Sigmoid colon (tissue), 7 donors: ENCODE data around the gene ACOT7. TPM values are rescaled to one million over a fixed set of nuclear protein-coding genes. Genes with fewer than 3 reads are reported as not detected.
"Not testable (repeated sequence)": the region's sequence is repeated elsewhere in the genome, so short reads cannot be mapped to it uniquely, and the experiment has no call there.

Experiments
- DNase-seq: peaks from one replicate; pipeline ENCODE4 v3.0.0-alpha.2; 2019
- H3K27ac ChIP-seq, 4 donors: fragments of 200-600 bp; sonication (generic); one replicate each; pipeline ENCODE4 v1.5.1; 2016 to 2019; ENCODE audit warnings: mild to moderate bottlenecking in 1 of 4
- H3K27me3 ChIP-seq, 3 donors: fragments of 200-600 bp; sonication (generic); one replicate each; pipeline ENCODE4 v1.5.1; 2019; ENCODE audit warnings: mild to moderate bottlenecking in 1 of 3
- H3K36me3 ChIP-seq, 4 donors: fragments of 200-600 bp; sonication (generic); one replicate each; pipeline ENCODE4 v1.5.1; 2016 to 2019
- H3K4me1 ChIP-seq, 4 donors: fragments of 200-600 bp; sonication (generic); one replicate each; pipeline ENCODE4 v1.5.1; 2017 to 2019
- H3K4me3 ChIP-seq, 4 donors: fragments of 200-600 bp; sonication (generic); one replicate each; pipeline ENCODE4 v1.5.1; 2017 to 2019; ENCODE audit warnings: mild to moderate bottlenecking in 2 of 4, moderate library complexity in 1 of 4
- H3K9me3 ChIP-seq, 4 donors: fragments of 200-600 bp in 3 of 4; sonication (generic) in 3 of 4; one replicate each; pipeline versions ENCODE4 v1.5.1 to v1.6.1; 2013 to 2019
- EP300 ChIP-seq, 4 donors: sonication (generic); formaldehyde crosslinking; IDR thresholded peaks; one replicate each; pipeline ENCODE4 v1.6.1; 2017; ENCODE audit warnings: antibody characterized with exemption in 4 of 4
- POLR2A ChIP-seq, 2 donors: fragments of 450-650 bp; IDR thresholded peaks; one replicate each; pipeline ENCODE4 v1.6.1; 2016; ENCODE audit warnings: antibody characterized with exemption in 2 of 2, mild to moderate bottlenecking in 2 of 2, moderate library complexity in 2 of 2
- POLR2AphosphoS5 ChIP-seq, 4 donors: sonication (generic); formaldehyde crosslinking; IDR thresholded peaks; one replicate each; pipeline ENCODE4 v1.6.1; 2017; ENCODE audit warnings: antibody characterized with exemption in 4 of 4
- WGBS, 2 donors: extraction: QIAGEN DNeasy Blood & Tissue Kit; methylation state at CpG; one replicate each; pipeline ENCODE4 v1.1.7; 2013; 5-methylcytosine and 5-hydroxymethylcytosine counted together
- intact Hi-C: fragments of 100-400 bp; cut with DNase I; formaldehyde crosslinking; loops from one replicate; pipeline ENCODE4 v1.15.1; 2023
- polyA plus RNA-seq, 3 donors: library from polyadenylated mRNA; stranded (reverse); fragments of 200-250 nt; gene quantifications; one replicate each; pipeline ENCODE4 v1.2.3, GENCODE V29; 2013
- total RNA-seq, 4 donors: library from RNA; depleted of rRNA; stranded (reverse); fragments of >200 nt; gene quantifications; one replicate each; pipeline ENCODE4 v1.1.0, GENCODE V29; 2016
- TF ChIP-seq, protein P1 (sequence below), 4 experiments: fragments of 450-650 bp in 3 of 4; fragments of 200-600 bp in 1 of 4; IDR thresholded peaks; one replicate each; pipeline ENCODE4 v1.5.1; 2016 to 2019; ENCODE audit warnings: antibody characterized with exemption in 4 of 4, mild to moderate bottlenecking in 3 of 4, moderate library complexity in 2 of 4
- donor health status: healthy with polysubstance abuse.
- donor health status: Bipolar disorder and iron deficiency.
- donor health status: healthy.

ACOT7 gene
- total and polyA plus RNA-seq, 7 donors = 17.9 to 81.0 (median 26.5) TPM

DNA sequence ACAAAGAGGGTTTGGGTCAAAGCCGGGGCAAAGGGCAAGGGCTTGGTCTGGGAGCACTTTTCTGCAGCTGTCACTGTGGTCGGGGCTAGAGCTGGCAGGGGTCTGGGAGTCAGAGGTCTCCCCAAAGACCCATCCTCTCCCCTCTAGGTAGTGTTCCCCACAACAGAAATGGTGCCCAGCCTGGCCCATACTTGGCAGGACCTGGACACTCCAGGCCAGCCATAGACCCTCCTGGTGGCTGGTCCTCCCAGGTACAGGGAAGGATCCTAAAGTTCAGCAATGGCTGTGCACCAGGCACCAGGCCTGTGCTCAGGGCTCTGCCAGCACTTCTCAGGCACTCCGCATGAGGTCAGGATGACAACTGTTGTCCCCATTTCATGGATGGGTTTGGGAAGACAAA, 42.0 kb upstream of the ACOT7 start:
- peaks cover 8 to 41% (median 35%) of the 10 kb centered on the region in 3 donors for H3K27me3 ChIP-seq
- TF ChIP-seq POLR2AphosphoS5 (IDR thresholded peaks at IDR 0.05) = no peak
- TF ChIP-seq EP300 (IDR thresholded peaks at IDR 0.05) = no peak
- TF ChIP-seq, protein P1, sequence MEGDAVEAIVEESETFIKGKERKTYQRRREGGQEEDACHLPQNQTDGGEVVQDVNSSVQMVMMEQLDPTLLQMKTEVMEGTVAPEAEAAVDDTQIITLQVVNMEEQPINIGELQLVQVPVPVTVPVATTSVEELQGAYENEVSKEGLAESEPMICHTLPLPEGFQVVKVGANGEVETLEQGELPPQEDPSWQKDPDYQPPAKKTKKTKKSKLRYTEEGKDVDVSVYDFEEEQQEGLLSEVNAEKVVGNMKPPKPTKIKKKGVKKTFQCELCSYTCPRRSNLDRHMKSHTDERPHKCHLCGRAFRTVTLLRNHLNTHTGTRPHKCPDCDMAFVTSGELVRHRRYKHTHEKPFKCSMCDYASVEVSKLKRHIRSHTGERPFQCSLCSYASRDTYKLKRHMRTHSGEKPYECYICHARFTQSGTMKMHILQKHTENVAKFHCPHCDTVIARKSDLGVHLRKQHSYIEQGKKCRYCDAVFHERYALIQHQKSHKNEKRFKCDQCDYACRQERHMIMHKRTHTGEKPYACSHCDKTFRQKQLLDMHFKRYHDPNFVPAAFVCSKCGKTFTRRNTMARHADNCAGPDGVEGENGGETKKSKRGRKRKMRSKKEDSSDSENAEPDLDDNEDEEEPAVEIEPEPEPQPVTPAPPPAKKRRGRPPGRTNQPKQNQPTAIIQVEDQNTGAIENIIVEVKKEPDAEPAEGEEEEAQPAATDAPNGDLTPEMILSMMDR (IDR thresholded peaks at IDR 0.05) = no peak
- no peak for TF ChIP-seq POLR2A (IDR thresholded peaks at IDR 0.05)
- DNase-seq = no peak
- intact Hi-C loops = no loop called here
- 71 to 77% methylated on average over 3 of the region's 3 CpGs for WGBS, 2 donors
- H3K36me3 ChIP-seq = no peaks in the 10 kb centered on the region
- no peak overlapping the region for H3K4me3 ChIP-seq
- no peaks in the 10 kb centered on the region for H3K9me3 ChIP-seq
- H3K4me1 ChIP-seq = peaks cover 0 to 6% (median 4%) of the 10 kb centered on the region in 4 donors
- no peak overlapping the region for H3K27ac ChIP-seq

DNA sequence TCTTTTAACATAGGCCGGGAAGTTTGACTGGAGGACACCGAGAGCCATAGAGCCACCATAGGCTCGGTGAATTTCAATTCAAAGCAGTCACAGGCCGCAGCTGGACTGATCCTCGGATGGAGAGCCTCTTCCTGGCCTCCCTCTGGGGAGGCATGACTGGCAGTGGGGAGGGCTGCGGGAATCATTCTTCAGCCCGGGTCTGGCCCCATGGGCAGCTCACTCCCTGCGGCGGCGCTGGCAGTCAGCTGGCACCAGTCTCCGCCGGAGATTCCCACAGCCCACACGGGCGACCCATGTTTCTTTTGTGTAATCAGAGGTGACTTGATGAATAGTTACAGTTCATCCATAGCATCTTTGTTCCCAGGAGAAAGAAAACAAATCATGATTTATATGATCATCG, 41.6 kb upstream of the ACOT7 start:
- H3K27ac ChIP-seq = no peak overlapping the region
- DNase-seq = no peak
- WGBS, 2 donors = 91% methylated on average over 15 of the region's 15 CpGs
- TF ChIP-seq POLR2AphosphoS5 (IDR thresholded peaks at IDR 0.05) (no peak), POLR2A (IDR thresholded peaks at IDR 0.05) (no peak), EP300 (IDR thresholded peaks at IDR 0.05) (no peak)
- intact Hi-C loops = no loop called here
- peaks cover 3 to 41% (median 31%) of the 10 kb centered on the region in 3 donors for H3K27me3 ChIP-seq
- H3K36me3 ChIP-seq = no peaks in the 10 kb centered on the region
- H3K4me3 ChIP-seq = no peak overlapping the region
- peaks cover 0 to 2% (median under 1%) of the 10 kb centered on the region in 4 donors for H3K4me1 ChIP-seq
- H3K9me3 ChIP-seq = no peaks in the 10 kb centered on the region

DNA sequence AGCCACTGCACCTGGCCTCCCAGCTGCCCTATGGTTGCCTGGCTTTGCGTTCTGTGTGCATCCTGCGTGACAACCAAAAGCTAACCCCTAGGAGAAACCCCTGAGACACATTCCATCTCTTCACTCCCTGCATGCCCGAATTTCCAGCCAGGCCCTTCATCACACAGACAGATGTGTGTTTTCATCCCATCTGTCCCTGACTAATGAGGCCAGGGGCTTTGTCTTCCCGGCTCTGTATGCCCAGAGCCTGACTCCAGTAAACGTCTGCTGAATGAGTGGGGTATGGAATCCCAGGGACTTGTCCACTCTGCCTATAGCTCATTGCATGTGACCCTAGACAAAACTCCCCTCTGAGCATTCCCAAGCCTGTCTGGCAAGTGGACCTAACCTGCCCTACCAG, 40.6 kb upstream of the ACOT7 start:
- H3K27me3 ChIP-seq = peaks cover 0 to 41% (median 31%) of the 10 kb centered on the region in 3 donors
- no peak for DNase-seq
- no peaks in the 10 kb centered on the region for H3K4me1 ChIP-seq
- H3K4me3 ChIP-seq = no peak overlapping the region
- WGBS, 2 donors = 79 to 91% methylated on average over 5 of the region's 5 CpGs
- TF ChIP-seq EP300 (IDR thresholded peaks at IDR 0.05) (no peak), POLR2AphosphoS5 (IDR thresholded peaks at IDR 0.05) (no peak), POLR2A (IDR thresholded peaks at IDR 0.05) (no peak)
- TF ChIP-seq, protein P1 (IDR thresholded peaks at IDR 0.05) = no peak
- H3K27ac ChIP-seq = no peak overlapping the region
- H3K36me3 ChIP-seq = no peaks in the 10 kb centered on the region
- no peaks in the 10 kb centered on the region for H3K9me3 ChIP-seq
- intact Hi-C loops = no loop called here

DNA sequence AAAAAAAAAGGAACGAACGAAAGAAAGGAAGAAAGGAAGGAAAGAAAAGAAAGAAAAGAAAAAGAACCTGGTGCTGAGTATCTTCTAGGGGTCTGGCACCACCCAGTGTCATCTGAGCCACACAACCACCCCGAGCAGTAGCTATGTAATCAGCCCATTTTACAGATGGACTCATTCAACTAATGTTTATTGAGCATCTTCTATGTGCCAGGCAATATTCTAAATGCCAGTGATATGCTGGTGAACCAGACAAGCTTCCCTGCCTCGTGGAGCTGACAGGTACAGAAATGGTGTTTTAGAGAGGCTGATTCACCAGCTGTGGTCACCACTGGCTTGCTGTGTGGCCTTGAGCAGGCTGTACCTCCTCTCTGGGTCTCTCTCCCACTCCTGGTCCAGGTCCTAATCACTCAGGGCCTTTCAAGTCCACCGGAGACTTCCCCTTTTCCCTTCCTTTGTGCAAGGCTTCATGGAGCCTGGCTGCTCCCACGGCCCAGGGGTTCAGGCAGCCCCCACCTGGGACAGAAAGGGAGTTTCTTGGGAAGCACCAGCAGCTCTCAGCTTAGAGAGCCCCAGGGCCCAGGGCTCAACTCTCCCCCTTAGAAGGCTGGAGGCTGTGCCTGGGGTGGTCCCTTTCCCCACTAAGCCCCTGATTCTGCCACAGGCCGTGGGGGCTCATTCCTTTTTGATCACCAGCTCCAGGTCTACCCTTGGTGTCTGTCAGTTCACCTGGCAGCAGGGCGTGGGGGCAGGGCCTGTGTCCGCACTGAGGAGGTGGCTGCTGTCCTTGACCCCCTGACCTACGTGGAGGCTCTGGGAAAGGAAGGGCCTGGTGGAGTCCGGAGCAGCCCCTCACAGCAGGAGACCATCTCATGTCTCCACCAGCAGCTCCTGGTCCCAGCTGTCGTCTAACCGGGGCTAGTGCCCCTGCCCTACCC, 38.3 kb upstream of the ACOT7 start:
- H3K27me3 ChIP-seq = peaks cover 2 to 41% (median 32%) of the 10 kb centered on the region in 3 donors
- H3K27ac ChIP-seq, H3K4me1 ChIP-seq, H3K36me3 ChIP-seq, H3K4me3 ChIP-seq, intact Hi-C loops, H3K9me3 ChIP-seq, DNase-seq: not testable (repeated sequence)
- WGBS, 2 donors = 78 to 86% methylated on average over 13 of the region's 13 CpGs

DNA sequence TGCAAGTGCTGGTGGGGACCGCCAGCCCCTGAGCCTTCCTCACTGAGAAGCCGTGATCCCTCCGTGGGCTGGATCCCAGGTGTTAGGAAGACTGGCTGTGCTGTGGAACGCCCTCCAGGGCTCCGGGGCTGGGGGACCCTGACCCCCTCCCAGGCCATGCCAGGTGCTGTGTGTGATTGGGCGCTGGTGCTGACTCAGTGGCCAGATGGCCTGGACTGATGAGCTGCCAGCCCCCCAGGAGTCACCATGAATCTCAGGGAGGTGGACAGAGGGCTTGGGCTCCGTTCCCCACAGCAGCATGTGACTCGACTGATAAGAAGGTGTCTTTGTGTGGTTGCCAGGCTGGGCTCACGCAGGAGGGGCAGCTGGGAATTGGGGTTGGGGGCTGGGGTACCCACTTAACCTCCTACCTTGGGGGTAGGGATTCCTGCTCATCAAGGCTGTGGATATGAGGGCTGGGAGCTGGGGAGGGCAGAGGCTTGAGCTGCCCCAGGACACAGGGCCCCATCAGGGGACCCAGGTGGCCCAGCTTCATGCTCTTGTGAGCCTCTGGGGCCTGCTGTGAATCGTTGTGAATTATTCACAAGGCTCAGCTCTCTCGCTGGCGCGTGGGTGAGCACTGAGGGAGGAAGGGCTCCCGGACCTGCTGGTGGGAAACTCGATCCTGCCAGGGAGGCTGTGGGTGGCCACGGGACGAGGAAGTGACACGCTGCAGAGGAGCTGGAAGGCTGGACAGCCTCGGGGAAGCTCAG, 36.3 kb upstream of the ACOT7 start:
- H3K27ac ChIP-seq, intact Hi-C loops, H3K4me1 ChIP-seq, H3K9me3 ChIP-seq, H3K4me3 ChIP-seq, DNase-seq, H3K36me3 ChIP-seq: not testable (repeated sequence)
- peaks cover 12 to 59% (median 52%) of the 10 kb centered on the region in 3 donors for H3K27me3 ChIP-seq
- WGBS, 2 donors = 58 to 79% methylated on average over 19 of the region's 19 CpGs

DNA sequence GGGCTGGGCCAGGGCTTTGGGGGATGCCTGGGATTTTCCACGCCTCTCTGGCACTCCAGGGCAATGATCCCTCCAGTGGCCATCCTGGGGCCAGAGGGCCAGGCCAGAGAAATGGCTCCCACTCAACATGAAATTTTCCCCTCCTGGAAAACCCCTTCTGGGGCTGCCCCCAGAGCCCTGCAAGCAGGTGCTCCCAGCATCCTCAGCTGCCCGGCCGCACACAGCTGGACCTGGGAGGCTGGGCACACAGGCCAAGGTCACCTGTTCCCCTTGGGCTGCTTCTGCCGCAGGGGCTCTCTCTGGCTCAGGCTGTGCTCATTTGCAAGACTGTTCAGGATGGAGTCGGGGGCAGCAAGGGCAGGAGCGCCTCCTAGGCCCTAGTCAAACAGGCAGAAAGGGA, 34.9 kb upstream of the ACOT7 start:
- H3K36me3 ChIP-seq, H3K27ac ChIP-seq, H3K4me3 ChIP-seq, intact Hi-C loops, DNase-seq, H3K9me3 ChIP-seq: not testable (repeated sequence)
- 77 to 83% methylated on average over 6 of the region's 6 CpGs for WGBS, 2 donors
- Histone ChIP-seq H3K4me1 (peaks cover 0 to 20% (median 17%) of the 10 kb centered on the region in 4 donors), H3K27me3 (peaks cover 25 to 73% (median 66%) of the 10 kb centered on the region in 3 donors)
